Head of caudate nucleus (tissue), 42 donors: ENCODE measurements around the gene MORF4L1.
"Not testable (repeated sequence)": the region's sequence is repeated elsewhere in the genome, so short reads cannot be mapped to it uniquely, and the experiment has no call there.

Source experiments
- DNase-seq, 42 donors: peaks; one replicate each; pipeline versions ENCODE4 v3.0.0 to v3.0.0-alpha.2; 2020 to 2021; ENCODE audit warnings: mixed read lengths in 7 of 42
- intact Hi-C: fragments of 100-400 bp; cut with DNase I; formaldehyde crosslinking; loops from one replicate; pipeline ENCODE4 v1.15.0; 2022

MORF4L1 gene

GRCh38 chr15:78872155-78872971, at the start of gene MORF4L1:
Gene MORF4L1, plus strand, starts transcription at chr15:78872890. Its CDS starts 128 bp downstream, at chr15:78873018.
- intact Hi-C loops = no loop called here
- peak; percentile 94 to 99 (median 97) for DNase-seq

- peak in 13 of 42 donors; percentile 10 to 51 (median 22) for DNase-seq
- intact Hi-C loops = no loop called here
These were observed 43.8 kb upstream of the MORF4L1 start for GRCh38 chr15:78828920-78829319.

GRCh38 chr15:78830514-78831228, 42.0 kb upstream of the MORF4L1 start:
- DNase-seq = no peak
- intact Hi-C loops = no loop called here

- no peak for DNase-seq
- intact Hi-C loops = no loop called here
These were observed 41.2 kb upstream of the MORF4L1 start for GRCh38 chr15:78831229-78832207.

GRCh38 chr15:78836333-78836732, 36.4 kb upstream of the MORF4L1 start:
- DNase-seq = no peak
- intact Hi-C loops = no loop called here

GRCh38 chr15:78837131-78837530, 35.6 kb upstream of the MORF4L1 start:
- DNase-seq = no peak
- intact Hi-C loops = no loop called here

GRCh38 chr15:78837543-78837942, 35.1 kb upstream of the MORF4L1 start:
- intact Hi-C loops = no loop called here

GRCh38 chr15:78838489-78838888, 34.2 kb upstream of the MORF4L1 start:
- intact Hi-C loops = no loop called here
- DNase-seq = no peak

More at GRCh38 chr15:78837543-78837942, 35.1 kb upstream of the MORF4L1 start:
- no peak for DNase-seq

- DNase-seq, intact Hi-C loops: not testable (repeated sequence)
These were observed 33.5 kb upstream of the MORF4L1 start for GRCh38 chr15:78839151-78839550.

GRCh38 chr15:78840661-78841375, 31.9 kb upstream of the MORF4L1 start:
- DNase-seq = no peak
- intact Hi-C loops = no loop called here

- DNase-seq = no peak
- intact Hi-C loops = no loop called here
These were observed 31.3 kb upstream of the MORF4L1 start for GRCh38 chr15:78841376-78841706.

- no peak for DNase-seq
- intact Hi-C loops = no loop called here
These were observed 30.8 kb upstream of the MORF4L1 start for GRCh38 chr15:78841891-78842290.

GRCh38 chr15:78842519-78842918, 30.2 kb upstream of the MORF4L1 start:
- intact Hi-C loops = no loop called here
- DNase-seq = no peak

GRCh38 chr15:78846906-78847305, 25.8 kb upstream of the MORF4L1 start:
- DNase-seq, intact Hi-C loops: not testable (repeated sequence)

GRCh38 chr15:78847387-78847906, 25.2 kb upstream of the MORF4L1 start:
- intact Hi-C loops, DNase-seq: not testable (repeated sequence)

GRCh38 chr15:78850352-78850751, 22.3 kb upstream of the MORF4L1 start:
- intact Hi-C loops = no loop called here
- DNase-seq = no peak

- DNase-seq = peak in 39 of 42 donors; percentile 10 to 75 (median 50)
- intact Hi-C loops = no loop called here
These were observed 21.5 kb upstream of the MORF4L1 start for GRCh38 chr15:78850941-78851755.

GRCh38 chr15:78853500-78853899, 19.2 kb upstream of the MORF4L1 start:
- no peak for DNase-seq
- intact Hi-C loops = no loop called here
